ENCODE measurements around the gene PCSK6.
"Not testable (repeated sequence)": the region's sequence is repeated elsewhere in the genome, so short reads cannot be mapped to it uniquely, and the experiment has no call there.

PCSK6 gene

DNA sequence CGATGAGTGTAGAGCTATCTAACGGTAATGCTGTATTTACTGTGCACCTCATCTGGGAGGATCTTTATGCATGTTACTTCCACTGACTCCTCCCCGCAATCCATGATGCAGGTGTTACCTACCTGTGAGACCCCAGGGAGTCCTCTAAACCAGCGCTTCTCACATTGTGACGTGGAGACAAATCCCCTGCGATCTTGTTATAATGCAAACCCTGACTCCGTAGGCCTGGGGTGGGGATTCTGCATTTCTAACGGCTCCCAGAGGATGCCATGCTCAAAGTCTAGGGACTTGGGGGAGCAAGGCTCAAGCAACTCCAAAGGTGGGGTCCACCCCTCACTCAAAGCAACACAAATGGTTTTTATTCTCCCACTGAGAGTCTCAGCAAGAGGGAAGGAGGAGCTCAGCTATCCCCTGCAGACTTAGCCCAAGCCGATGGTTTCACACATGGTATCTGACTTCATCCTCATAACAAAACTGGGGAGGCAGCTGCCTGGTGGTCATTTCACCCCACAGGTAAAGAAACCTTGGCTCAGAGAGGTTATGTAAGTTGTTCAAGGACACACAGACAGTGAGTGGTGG is 63.6 kb downstream of the PCSK6 start:
- Mint-ChIP-seq H3K4me1 (peaks cover 4% of the 10 kb centered on the region), H3K27ac (no peak overlapping the region), H3K27me3 (ENCODE audit: low read depth) (peaks cover 14% of the 10 kb centered on the region), H3K4me3 (no peak overlapping the region), H3K9me3 (peaks cover 3% of the 10 kb centered on the region), H3K36me3 (ENCODE audit: low read depth) (no peaks in the 10 kb centered on the region)
- TF ChIP-seq, protein P1, sequence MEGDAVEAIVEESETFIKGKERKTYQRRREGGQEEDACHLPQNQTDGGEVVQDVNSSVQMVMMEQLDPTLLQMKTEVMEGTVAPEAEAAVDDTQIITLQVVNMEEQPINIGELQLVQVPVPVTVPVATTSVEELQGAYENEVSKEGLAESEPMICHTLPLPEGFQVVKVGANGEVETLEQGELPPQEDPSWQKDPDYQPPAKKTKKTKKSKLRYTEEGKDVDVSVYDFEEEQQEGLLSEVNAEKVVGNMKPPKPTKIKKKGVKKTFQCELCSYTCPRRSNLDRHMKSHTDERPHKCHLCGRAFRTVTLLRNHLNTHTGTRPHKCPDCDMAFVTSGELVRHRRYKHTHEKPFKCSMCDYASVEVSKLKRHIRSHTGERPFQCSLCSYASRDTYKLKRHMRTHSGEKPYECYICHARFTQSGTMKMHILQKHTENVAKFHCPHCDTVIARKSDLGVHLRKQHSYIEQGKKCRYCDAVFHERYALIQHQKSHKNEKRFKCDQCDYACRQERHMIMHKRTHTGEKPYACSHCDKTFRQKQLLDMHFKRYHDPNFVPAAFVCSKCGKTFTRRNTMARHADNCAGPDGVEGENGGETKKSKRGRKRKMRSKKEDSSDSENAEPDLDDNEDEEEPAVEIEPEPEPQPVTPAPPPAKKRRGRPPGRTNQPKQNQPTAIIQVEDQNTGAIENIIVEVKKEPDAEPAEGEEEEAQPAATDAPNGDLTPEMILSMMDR (IDR thresholded peaks at IDR 0.05; ENCODE audit: unreplicated experiment in 3 of 3), result no peak

DNA sequence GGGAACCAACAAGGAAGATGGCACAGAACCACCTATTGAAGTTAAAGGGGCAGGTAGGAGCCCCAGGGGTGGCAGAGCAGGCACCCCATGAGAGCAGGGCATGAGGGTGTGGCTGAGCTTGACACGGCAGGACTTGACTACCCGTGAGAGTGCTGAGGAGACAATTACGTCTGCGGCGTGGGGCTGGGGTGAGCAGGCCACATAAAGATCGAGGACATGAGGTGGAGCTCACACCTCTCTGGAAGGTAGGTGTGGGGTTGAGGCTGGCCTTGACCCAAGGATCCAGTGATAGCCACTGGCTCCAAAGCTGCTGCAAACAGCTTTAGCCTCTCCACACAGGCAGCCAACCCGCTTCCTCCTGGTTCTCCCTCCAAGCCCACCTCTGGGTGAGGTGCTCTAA is 64.5 kb downstream of the PCSK6 start:
- peaks cover 3% of the 10 kb centered on the region for H3K9me3 Mint-ChIP-seq
- no peak overlapping the region for H3K4me3 Mint-ChIP-seq
- H3K27ac Mint-ChIP-seq, result no peak overlapping the region
- peaks cover 4% of the 10 kb centered on the region for H3K4me1 Mint-ChIP-seq
- H3K27me3 Mint-ChIP-seq (ENCODE audit: low read depth), result peaks cover 13% of the 10 kb centered on the region
- TF ChIP-seq, protein P1 (IDR thresholded peaks at IDR 0.05; ENCODE audit: unreplicated experiment in 3 of 3), result no peak
- no peaks in the 10 kb centered on the region for H3K36me3 Mint-ChIP-seq (ENCODE audit: low read depth)

DNA sequence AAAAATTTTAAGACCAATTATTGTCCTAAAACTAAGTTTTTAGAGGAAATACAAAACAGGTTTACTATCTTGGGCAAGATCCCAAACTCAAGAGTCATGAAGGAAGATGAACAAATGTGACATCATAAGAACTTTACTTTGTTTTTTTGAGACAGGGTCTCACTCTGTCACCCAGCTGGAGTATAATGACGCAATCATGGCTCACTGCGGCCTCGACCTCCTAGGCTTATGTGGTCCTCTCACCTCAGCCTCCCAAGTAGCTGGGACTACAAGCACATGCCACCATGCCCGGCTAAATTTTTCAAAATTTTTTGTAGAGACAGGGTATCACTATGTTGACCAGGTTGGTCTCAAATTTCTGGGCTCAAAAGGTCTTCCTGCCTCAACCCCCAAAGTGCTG is 69.3 kb downstream of the PCSK6 start:
- H3K9me3 Mint-ChIP-seq, result peaks cover 3% of the 10 kb centered on the region
- no peaks in the 10 kb centered on the region for H3K4me1 Mint-ChIP-seq
- H3K27ac Mint-ChIP-seq, result no peak overlapping the region
- TF ChIP-seq, protein P1 (IDR thresholded peaks at IDR 0.05; ENCODE audit: unreplicated experiment in 3 of 3), result no peak
- H3K27me3 Mint-ChIP-seq (ENCODE audit: low read depth), result peaks cover 4% of the 10 kb centered on the region
- H3K36me3 Mint-ChIP-seq (ENCODE audit: low read depth), result no peaks in the 10 kb centered on the region
- no peak overlapping the region for H3K4me3 Mint-ChIP-seq

DNA sequence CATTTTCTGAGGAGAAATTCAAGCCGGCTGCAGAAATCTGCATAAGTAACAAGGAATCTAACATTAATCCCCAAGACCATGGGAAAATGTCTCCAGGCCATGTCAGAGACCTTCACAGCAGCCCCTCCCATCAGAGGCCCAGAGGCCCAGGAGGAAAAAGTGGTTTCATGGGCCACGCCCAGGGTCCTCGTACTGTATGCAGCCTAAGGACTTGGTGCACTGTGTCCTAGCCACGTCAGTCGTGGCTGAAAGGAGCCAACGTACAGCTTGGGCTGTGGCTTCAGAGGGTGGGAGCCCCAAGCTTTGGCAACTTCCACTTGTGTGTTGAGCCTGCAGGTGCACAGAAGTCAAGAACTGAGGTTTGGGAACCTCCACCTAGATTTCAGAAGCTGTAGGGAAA is 73.0 kb downstream of the PCSK6 start:
- not testable (repeated sequence) for H3K9me3 Mint-ChIP-seq; H3K4me3 Mint-ChIP-seq; H3K27me3 Mint-ChIP-seq (ENCODE audit: low read depth); H3K27ac Mint-ChIP-seq; H3K36me3 Mint-ChIP-seq (ENCODE audit: low read depth); H3K4me1 Mint-ChIP-seq

DNA sequence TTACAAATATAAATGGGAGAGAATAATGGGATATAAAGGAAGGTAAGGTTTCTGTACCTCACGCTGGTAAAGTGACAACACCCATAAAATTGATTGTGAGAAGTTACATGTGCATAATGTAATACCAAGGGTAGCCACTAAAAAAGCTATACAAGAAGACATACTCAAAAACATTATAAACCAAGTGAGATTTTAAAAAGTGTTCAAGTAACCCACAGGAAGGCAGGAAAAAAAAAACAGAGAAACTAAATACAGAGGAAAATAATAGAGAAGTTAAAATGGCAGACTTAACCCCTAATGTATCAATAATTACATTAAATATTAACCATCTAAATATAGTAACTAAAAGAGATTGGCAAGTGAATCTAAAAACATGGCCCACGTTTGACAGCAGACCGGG is 76.3 kb downstream of the PCSK6 start:
- no peak overlapping the region for H3K4me3 Mint-ChIP-seq
- no peaks in the 10 kb centered on the region for H3K9me3 Mint-ChIP-seq
- H3K36me3 Mint-ChIP-seq (ENCODE audit: low read depth), result no peaks in the 10 kb centered on the region
- H3K27me3 Mint-ChIP-seq (ENCODE audit: low read depth), result peaks cover 17% of the 10 kb centered on the region
- no peaks in the 10 kb centered on the region for H3K4me1 Mint-ChIP-seq
- TF ChIP-seq, protein P1 (IDR thresholded peaks at IDR 0.05; ENCODE audit: unreplicated experiment in 3 of 3), result no peak
- H3K27ac Mint-ChIP-seq, result no peak overlapping the region

DNA sequence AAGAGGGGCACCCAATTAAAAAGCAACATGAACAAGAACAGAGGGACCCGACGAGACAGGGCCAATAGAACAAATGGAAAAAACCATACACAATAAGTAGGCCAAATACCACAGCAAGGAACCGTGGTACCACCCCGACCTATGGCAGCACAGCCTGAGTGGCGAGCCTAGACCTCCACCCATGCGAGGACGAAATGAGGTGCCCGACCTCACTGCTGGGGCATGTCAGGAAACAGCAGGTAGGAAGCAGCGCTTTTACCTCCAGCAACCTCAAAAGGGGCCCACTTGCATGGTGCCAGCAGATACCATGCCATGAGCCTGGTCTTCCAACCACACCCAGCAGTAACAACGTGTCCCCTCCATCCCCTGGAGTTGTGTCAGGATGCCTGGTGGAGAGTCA is 77.9 kb downstream of the PCSK6 start:
- no peak overlapping the region for H3K27ac Mint-ChIP-seq
- TF ChIP-seq, protein P1 (IDR thresholded peaks at IDR 0.05; ENCODE audit: unreplicated experiment in 3 of 3), result no peak
- H3K4me3 Mint-ChIP-seq, result no peak overlapping the region
- no peaks in the 10 kb centered on the region for H3K36me3 Mint-ChIP-seq (ENCODE audit: low read depth)
- H3K4me1 Mint-ChIP-seq, result no peaks in the 10 kb centered on the region
- peaks cover 21% of the 10 kb centered on the region for H3K27me3 Mint-ChIP-seq (ENCODE audit: low read depth)
- H3K9me3 Mint-ChIP-seq, result no peaks in the 10 kb centered on the region

Measured in nephron (organoid).